Measurements from ENCODE around the gene TLDC2. TPM values are rescaled to one million over a fixed set of nuclear protein-coding genes. Genes with fewer than 3 reads are reported as not detected.
"Not testable (repeated sequence)": the region's sequence is repeated elsewhere in the genome, so short reads cannot be mapped to it uniquely, and the experiment has no call there.

Gene TLDC2
- polyA plus RNA-seq, 1 donor from 2014 or later = not detected

DNA sequence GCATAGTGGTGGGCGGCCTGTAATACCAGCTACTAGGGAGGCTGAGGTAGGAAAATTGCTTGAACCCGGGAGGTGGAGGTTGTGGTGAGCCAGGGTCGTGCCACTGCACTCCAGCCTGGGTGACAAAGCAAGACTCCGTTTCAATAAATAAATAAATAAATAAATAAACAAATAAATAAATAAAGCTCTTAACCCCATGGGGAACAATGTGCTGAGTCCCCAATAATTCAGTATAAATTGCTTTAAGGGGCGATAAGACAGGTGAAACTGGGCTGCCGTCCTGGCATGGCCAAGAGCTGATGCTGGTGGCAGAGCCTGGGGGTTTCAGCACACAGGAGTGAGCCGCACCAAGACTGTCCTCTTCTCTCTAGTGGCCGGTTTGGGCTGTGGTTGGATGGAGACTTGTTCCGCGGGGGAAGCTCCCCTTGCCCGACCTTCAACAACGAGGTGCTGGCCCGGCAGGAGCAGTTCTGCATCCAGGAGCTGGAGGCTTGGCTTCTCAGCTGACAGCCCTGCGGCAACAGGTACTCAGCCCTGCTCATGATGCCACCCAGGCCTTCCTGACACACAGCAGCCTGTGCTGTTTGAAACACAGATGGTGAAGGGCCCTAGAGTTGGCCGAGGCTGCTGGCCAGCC, 13.1 kb downstream of the TLDC2 start:
- H3K27me3 Mint-ChIP-seq = no peaks in the 10 kb centered on the region
- no peak overlapping the region for H3K27ac Mint-ChIP-seq
- no peak overlapping the region for H3K4me3 Mint-ChIP-seq
- H3K36me3 Mint-ChIP-seq = no peaks in the 10 kb centered on the region
- H3K4me1 Mint-ChIP-seq = peaks cover 5 to 6% (median 5%) of the 10 kb centered on the region in 3 donors
- H3K9me3 Mint-ChIP-seq = peaks cover 0 to 3% (median 0%) of the 10 kb centered on the region in 3 donors

DNA sequence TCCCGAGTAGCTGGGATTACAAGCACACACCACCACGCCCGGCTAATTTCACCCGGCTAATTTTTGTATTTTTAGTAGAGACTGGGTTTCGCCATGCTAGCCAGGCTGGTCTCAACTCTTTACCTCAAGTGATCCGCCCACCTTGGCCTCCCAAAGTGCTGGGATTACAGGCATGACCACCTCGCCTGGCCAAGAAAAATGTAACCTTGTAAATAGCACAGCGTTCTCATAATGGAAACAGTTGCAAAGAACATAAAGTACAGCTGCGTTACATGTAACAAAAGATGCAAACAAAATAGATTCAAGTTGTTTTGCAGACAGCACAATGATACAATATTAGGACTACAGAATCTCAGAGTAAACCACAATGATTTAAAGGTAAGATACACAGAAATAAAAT, 14.6 kb downstream of the TLDC2 start:
- no peak overlapping the region for H3K27ac Mint-ChIP-seq
- H3K36me3 Mint-ChIP-seq = no peaks in the 10 kb centered on the region
- H3K4me1 Mint-ChIP-seq = peaks cover 5 to 6% (median 5%) of the 10 kb centered on the region in 3 donors
- H3K4me3 Mint-ChIP-seq = no peak overlapping the region
- H3K27me3 Mint-ChIP-seq = no peaks in the 10 kb centered on the region
- H3K9me3 Mint-ChIP-seq = no peaks in the 10 kb centered on the region

DNA sequence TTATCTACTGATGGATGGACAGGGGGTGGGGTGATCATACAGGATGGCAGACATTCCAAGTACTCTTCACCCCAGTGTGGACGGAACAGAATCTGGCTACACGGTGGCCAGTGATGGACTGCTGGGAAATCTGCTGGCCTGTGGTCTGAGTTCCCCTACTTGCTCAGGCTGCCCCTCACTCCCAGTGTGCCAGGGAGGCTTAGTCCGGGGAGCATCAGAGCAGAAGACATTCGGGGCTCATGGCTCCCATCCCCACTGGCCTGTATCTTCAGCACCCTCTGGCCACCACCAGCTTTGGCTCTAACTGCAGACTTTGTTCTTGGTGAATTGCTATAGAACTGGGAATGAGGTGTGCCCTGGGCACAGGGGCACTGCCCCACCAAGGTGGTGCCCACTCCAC, 15.3 kb downstream of the TLDC2 start:
- Mint-ChIP-seq H3K4me1 (peaks cover 5 to 6% (median 5%) of the 10 kb centered on the region in 3 donors), H3K36me3 (no peaks in the 10 kb centered on the region), H3K9me3 (no peaks in the 10 kb centered on the region), H3K27ac (no peak overlapping the region), H3K4me3 (no peak overlapping the region), H3K27me3 (no peaks in the 10 kb centered on the region)

DNA sequence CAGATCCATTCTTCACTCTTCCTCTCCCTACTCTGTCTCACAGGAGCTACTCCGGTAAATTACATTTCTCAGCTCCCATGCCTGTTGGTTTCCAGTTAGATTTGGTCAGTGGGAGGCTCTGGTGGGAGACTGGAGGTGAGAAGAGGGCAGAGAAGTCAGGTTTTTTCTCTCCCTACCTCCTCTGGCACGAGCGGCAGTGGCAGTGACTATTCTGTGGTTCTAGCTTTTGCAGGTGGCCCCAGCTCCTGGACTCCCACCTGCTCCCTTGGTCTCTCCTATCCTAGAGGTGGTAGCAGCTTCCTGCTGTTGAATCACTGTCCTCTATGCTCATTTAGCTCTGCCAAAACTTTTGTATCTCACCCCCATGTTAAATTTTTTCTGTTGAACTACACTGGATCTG, 17.9 kb downstream of the TLDC2 start:
- H3K36me3 Mint-ChIP-seq = no peaks in the 10 kb centered on the region
- H3K27ac Mint-ChIP-seq = no peak overlapping the region

DNA sequence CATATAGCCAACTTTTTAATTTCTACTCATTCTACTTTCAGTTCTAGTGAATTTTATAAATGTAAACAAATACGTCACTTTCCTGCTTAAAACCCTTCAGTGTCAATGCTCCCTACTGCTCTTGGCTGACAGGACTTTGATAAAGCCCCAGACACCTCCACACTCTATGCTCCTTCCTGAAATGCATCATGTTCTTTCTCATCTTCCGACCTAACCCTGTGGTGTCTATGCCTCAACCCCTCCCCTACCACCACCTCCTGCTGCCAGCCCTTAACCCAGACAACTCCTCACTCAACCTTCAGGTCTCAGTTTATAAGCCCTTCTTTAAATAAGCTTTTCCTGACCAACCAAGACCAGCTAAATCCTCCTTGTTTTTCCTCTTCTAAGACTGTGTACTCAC, 19.1 kb downstream of the TLDC2 start:
- H3K27ac Mint-ChIP-seq = no peak overlapping the region
- H3K4me1 Mint-ChIP-seq = no peaks in the 10 kb centered on the region
- no peaks in the 10 kb centered on the region for H3K9me3 Mint-ChIP-seq
- no peaks in the 10 kb centered on the region for H3K36me3 Mint-ChIP-seq
- no peak overlapping the region for H3K4me3 Mint-ChIP-seq
- no peaks in the 10 kb centered on the region for H3K27me3 Mint-ChIP-seq

More for the DNA sequence above, 17.9 kb downstream of the TLDC2 start:
- Mint-ChIP-seq H3K27me3 (no peaks in the 10 kb centered on the region), H3K9me3 (no peaks in the 10 kb centered on the region), H3K4me1 (no peaks in the 10 kb centered on the region), H3K4me3 (no peak overlapping the region)

DNA sequence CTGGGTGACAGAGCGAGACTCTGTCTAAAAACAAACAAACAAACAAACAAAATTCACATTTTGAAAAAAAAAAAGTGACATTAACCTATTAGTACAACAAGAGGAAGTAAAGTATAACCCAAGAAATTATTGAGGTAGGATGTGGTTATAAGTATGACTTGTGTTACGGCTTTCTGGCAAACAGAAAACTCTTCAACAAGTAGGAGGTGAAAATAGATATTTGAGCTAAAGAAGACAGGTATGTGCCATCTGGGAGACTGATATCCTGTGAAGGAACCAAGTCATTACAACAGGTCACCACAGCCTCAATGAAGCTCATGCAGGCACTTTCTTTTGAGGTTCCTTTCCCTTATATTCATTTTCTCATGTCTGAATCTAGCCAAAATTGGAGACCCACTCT, 28.8 kb downstream of the TLDC2 start:
- Mint-ChIP-seq H3K27ac (no peak overlapping the region), H3K4me3 (no peak overlapping the region), H3K36me3 (peaks cover 6% of the 10 kb centered on the region), H3K9me3 (no peaks in the 10 kb centered on the region), H3K27me3 (no peaks in the 10 kb centered on the region), H3K4me1 (peaks cover 1 to 5% (median 4%) of the 10 kb centered on the region in 3 donors)

DNA sequence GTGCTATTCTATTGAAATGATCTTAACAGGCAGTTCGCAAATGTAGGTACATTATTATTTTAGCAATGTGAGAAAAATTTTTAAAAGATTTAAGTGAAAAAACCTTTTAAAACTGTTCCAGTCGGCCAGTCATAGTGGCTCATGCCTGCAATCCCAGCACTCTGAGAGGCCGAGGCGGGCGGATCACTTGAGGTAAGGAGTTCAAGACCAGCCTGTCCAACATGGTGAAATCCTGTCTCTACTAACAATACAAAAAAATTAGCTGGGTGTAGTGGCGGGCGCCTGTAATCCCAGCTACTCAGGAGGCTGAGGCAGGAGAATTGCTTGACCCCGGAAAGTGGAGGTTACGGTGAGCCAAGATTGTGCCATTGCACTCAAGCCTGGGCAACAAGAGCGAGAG, 29.6 kb downstream of the TLDC2 start:
- H3K27ac Mint-ChIP-seq, H3K36me3 Mint-ChIP-seq, H3K9me3 Mint-ChIP-seq, H3K4me3 Mint-ChIP-seq, H3K4me1 Mint-ChIP-seq, H3K27me3 Mint-ChIP-seq: not testable (repeated sequence)

DNA sequence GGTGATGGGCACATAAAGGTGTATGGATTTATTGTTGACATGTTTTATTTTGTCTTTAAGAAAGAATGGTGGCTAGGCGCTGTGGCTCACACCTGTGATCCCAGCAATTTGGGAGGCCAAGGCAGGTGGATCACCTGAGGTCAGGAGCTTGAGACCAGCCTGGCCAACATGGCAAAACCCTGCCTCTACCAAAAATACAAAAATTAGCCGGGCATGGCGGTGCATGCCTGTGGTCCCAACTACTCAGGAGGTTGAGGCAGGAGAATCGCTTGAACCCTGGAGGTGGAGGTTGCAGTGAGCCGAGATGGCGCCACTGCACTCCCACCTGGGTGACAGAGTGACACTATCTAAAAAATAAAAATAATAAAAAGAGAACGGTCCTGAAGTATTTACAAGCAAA, 30.1 kb downstream of the TLDC2 start:
- not testable (repeated sequence) for H3K9me3 Mint-ChIP-seq, H3K4me3 Mint-ChIP-seq, H3K4me1 Mint-ChIP-seq, H3K27me3 Mint-ChIP-seq, H3K36me3 Mint-ChIP-seq
- peak overlapping the region in 1 of 3 donors; percentile 67 for H3K27ac Mint-ChIP-seq

DNA sequence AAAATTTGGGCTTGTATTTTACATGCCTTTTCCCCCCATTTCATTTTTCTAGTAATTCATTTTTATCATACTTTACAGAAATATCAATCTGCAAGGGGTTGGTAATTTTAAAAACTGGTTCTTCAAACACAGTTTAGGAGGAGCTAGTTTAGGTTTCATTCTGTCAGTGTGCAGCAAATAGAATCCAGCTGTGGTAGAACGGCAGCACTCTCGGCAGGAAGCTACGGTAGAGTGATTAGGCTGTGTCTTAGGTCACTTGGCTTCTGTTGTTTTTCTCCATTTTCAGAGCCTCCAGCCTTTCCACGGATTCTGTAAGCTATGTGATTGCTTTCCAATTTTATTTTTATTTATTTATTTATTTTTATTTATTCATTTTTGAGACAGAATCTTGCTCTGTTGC, 32.7 kb downstream of the TLDC2 start:
- Mint-ChIP-seq H3K36me3 (peaks cover 5% of the 10 kb centered on the region), H3K27ac (no peak overlapping the region), H3K4me1 (peaks cover 1 to 5% (median 4%) of the 10 kb centered on the region in 3 donors), H3K27me3 (no peaks in the 10 kb centered on the region), H3K4me3 (no peak overlapping the region), H3K9me3 (no peaks in the 10 kb centered on the region)

DNA sequence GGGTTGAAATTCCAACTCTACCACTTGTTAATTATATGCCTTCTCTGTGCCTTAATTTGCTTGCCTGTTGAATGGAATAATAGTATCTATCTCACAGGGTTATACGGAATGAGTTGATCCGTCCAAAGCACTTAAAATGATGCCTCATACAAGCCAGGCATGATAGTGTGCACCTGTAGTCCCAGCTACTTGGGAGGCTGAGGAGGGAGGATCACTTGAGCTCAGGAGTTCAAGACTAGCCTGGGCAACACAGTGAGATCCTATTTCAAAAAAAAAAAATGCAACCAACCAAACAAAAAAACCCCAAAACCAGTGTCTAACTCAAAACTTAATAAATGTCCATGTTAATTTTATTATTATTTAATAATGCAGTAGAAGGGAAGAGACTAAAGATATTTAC, 40.3 kb downstream of the TLDC2 start:
- H3K36me3 Mint-ChIP-seq = peaks cover 7% of the 10 kb centered on the region
- H3K4me1 Mint-ChIP-seq = no peaks in the 10 kb centered on the region
- H3K27ac Mint-ChIP-seq = no peak overlapping the region
- H3K9me3 Mint-ChIP-seq = no peaks in the 10 kb centered on the region
- no peaks in the 10 kb centered on the region for H3K27me3 Mint-ChIP-seq
- H3K4me3 Mint-ChIP-seq = no peak overlapping the region

DNA sequence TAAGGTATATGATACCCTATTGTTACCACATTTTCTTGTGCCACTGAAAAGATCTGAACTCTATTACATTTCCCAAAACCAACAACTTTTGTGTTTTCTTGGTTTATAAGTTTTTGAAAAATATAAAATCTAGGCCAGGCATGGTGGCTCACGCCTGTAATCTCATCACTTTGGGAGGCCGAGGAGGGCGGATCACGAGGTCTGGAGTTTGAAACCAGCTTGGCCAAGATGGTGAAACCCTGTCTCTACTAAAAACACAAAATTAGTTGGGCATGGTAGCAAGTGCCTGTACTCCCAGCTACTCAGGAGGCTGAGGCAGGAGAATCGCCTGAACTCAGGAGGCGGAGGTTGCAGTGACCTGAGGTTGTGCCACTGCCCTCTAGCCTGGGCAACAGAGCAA, 41.3 kb downstream of the TLDC2 start:
- no peak overlapping the region for H3K4me3 Mint-ChIP-seq
- H3K9me3 Mint-ChIP-seq = no peaks in the 10 kb centered on the region
- peaks cover 7% of the 10 kb centered on the region for H3K36me3 Mint-ChIP-seq
- H3K4me1 Mint-ChIP-seq = no peaks in the 10 kb centered on the region
- H3K27ac Mint-ChIP-seq = no peak overlapping the region
- H3K27me3 Mint-ChIP-seq = no peaks in the 10 kb centered on the region

DNA sequence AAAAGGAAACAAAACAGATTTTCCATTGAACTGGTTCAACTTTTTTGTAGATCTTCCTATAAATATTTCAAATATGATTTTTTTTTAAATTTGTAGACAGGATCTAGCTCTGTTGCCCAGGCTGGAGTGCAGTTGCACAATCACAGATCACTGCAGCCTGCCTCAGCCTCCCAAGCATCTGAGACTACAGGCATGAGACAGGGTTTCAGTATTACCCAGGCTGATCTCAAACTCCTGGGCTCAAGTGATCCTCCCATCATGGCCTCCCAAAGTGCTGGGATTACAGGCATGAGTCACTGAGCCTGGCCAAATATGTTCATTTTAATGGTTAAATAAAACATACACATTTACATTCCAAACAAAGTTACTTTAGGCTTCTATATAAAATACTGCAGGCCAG, 42.0 kb downstream of the TLDC2 start:
- Mint-ChIP-seq H3K36me3 (peaks cover 7% of the 10 kb centered on the region), H3K4me3 (no peak overlapping the region), H3K27me3 (no peaks in the 10 kb centered on the region)

DNA sequence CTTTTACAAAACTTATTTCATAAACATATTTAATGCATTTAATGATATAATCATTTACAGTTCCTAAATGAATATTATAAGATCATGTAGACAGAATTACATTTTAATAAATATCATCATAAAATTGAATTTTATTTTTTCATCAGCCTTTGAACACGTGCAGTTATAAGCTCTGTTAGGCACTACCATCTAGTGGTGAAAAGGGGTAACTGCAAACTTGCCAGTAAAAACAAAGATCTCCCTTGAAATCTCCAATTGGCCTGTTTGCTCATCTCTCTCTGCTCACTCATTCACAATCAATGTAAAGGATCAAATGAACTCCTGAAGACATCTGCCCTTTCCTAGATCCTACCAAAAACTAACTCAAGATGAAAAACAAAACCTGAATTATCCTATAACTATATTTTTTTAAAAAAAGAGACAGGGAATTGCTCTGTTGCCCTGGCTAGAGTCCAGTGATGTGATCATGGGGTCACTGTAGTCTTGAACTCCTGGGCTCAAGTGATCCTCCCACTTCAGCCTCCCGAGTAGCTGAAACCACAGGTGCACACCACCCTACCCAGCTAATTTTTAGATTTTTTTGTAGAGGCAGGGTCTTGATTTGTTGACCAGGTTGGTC, 43.9 kb downstream of the TLDC2 start:
- Mint-ChIP-seq H3K9me3 (no peaks in the 10 kb centered on the region), H3K4me3 (no peak overlapping the region), H3K27ac (no peak overlapping the region), H3K4me1 (no peaks in the 10 kb centered on the region), H3K27me3 (no peaks in the 10 kb centered on the region), H3K36me3 (peaks cover 2% of the 10 kb centered on the region)

More for the DNA sequence above, 42.0 kb downstream of the TLDC2 start:
- H3K4me1 Mint-ChIP-seq = no peaks in the 10 kb centered on the region
- no peak overlapping the region for H3K27ac Mint-ChIP-seq
- H3K9me3 Mint-ChIP-seq = no peaks in the 10 kb centered on the region

DNA sequence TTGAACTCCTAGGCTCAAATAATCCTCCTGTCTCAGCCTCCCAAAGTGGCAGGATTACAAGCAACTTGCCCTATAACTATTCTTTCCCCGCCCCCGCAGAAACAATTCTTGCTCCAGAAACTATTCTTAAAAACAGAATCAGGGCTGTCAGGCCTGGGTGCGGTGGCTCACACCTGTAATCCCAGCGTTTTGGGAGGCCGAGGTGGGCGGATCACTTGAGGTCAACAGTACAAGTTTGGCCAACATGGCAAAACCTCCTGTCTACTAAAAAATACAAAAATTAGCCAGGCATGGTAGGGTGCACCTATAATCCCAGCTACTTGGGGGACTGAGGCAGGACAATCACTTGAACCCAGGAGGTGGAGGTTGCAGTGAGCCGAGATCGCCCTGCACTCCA, 44.4 kb downstream of the TLDC2 start:
- Mint-ChIP-seq H3K36me3 (no peaks in the 10 kb centered on the region), H3K27ac (no peak overlapping the region), H3K4me3 (no peak overlapping the region), H3K4me1 (no peaks in the 10 kb centered on the region), H3K27me3 (no peaks in the 10 kb centered on the region), H3K9me3 (no peaks in the 10 kb centered on the region)

DNA sequence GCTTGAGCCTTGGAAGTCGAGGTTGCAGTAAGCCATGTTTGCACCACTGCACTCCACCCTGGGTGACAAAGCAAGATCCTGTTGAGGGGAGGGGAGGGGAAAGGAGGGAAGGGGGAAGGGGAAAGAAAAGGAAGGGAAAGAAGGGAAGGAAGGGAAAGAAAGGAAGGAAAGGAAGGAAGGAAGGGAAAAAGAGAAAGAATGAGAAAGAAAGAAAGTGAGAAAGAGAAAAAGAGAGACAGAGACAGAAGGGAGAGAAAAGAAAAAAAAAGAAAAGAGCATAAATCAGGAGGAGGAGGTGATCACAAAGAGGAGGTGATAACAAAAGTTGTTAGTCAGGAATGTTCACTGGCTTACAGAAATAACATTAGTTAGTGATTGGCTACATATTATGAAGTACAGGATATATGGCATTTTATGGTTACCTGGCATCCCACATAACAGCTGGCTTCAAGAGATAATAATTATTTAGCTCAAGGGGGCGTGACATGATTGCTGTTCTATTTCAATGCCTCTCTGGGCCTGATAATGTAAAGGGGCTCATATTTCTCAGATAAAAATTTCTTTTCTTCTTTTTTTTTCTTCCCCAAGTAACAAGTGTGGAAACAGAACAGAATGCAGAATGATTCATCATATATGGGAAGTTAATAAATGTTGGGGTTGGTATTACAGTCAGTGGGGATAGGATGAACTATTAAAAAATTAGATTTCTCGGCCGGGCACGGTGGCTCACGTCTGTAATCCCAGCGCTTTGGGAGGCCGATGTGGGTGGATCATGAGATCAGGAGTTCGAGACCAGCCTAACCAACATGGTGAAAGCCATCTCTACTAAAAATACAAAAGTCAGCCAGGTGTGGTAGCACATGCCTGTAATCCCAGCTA, 48.5 kb downstream of the TLDC2 start:
- Mint-ChIP-seq H3K27ac (peak overlapping the region in 1 of 3 donors; percentile 88), H3K27me3 (no peaks in the 10 kb centered on the region), H3K4me1 (peaks cover 5 to 10% (median 8%) of the 10 kb centered on the region in 3 donors), H3K36me3 (peaks cover 3% of the 10 kb centered on the region), H3K9me3 (no peaks in the 10 kb centered on the region), H3K4me3 (no peak overlapping the region)
